T-cell (primary cell): Measurements from ENCODE around the gene C20orf204. TPM values are rescaled to one million over a fixed set of nuclear protein-coding genes. Genes with fewer than 3 reads are reported as not detected.
A peak's percentile ranks its signal among the peaks of the same experiment; 100 is the strongest.

Source experiments
- ATAC-seq, 4 experiments: fragments of 200-7000 bp in 3 of 4; fragments of 150-1000 bp in 1 of 4; cut with Tn5 transposase; replicated peaks in 1 of 4; 1 replicate in 3 of 4; 2 replicates in 1 of 4; pipeline ENCODE4 v1.10.0; 2021; ENCODE audit warnings: moderate library complexity in 3 of 4, mild to moderate bottlenecking in 2 of 4, moderate number of reproducible peaks in 1 of 4
- CTCF ChIA-PET, 2 donors: fragments of 300-600 bp; sonication (Branson Sonifier 250); formaldehyde crosslinking; loops; one replicate each; lab custom pipeline; 2022; ENCODE audit warnings: antibody characterized with exemption in 2 of 2; lab: Charles Lee
- POLR2A ChIA-PET, 2 donors: fragments of 300-600 bp; sonication (Branson Sonifier 250); formaldehyde crosslinking; loops; one replicate each; lab custom pipeline; 2022; ENCODE audit warnings: antibody characterized with exemption in 2 of 2; lab: Charles Lee
- DNase-seq, 35 experiments: peaks; one replicate each; pipeline versions ENCODE4 v3.0.0 to v3.0.0-alpha.2; 2013 to 2023
- H3K27ac ChIP-seq: one replicate; pipeline ENCODE4 v1.5.1; 2013; ENCODE audit warnings: low read length
- H3K27me3 ChIP-seq, 2 experiments: replicated peaks in 1 of 2; 1 replicate in 1 of 2; 2 replicates in 1 of 2; pipeline versions ENCODE4 v1.6.1 to v1.7.0; 2013; ENCODE audit warnings: low read length in 1 of 2, mixed read lengths in 1 of 2; ENCODE audit not compliant: control insufficient read depth in 2 of 2, insufficient read depth in 2 of 2; ENCODE audit errors: extremely low read depth in 1 of 2
- H3K36me3 ChIP-seq, 2 donors: 1 replicate in 1 of 2; 2 replicates in 1 of 2; pipeline versions ENCODE4 v1.6.1 to v1.7.0; 2013; ENCODE audit warnings: low read length in 1 of 2; ENCODE audit not compliant: control insufficient read depth in 2 of 2, insufficient read depth in 1 of 2; ENCODE audit errors: extremely low read depth in 1 of 2
- H3K4me1 ChIP-seq, 2 experiments: 1 replicate in 1 of 2; 2 replicates in 1 of 2; pipeline versions ENCODE4 v1.6.1 to v1.7.0; 2013; ENCODE audit warnings: low read length in 2 of 2, mixed read lengths in 1 of 2; ENCODE audit not compliant: insufficient read depth in 2 of 2, control insufficient read depth in 1 of 2; ENCODE audit errors: extremely low read depth in 1 of 2
- H3K4me3 ChIP-seq, 2 donors: 1 replicate in 1 of 2; 2 replicates in 1 of 2; pipeline versions ENCODE4 v1.5.1 to v1.7.0; 2013; ENCODE audit warnings: mild to moderate bottlenecking in 2 of 2, low read length in 1 of 2, moderate library complexity in 1 of 2; ENCODE audit not compliant: control insufficient read depth in 1 of 2; ENCODE audit errors: extremely low read depth in 1 of 2
- H3K9me3 ChIP-seq: 2 replicates; pipeline ENCODE4 v1.7.0; 2013
- H3K27ac Mint-ChIP-seq, 2 donors: one replicate each; pipeline ENCODE4 v1.8.0; 2020 to 2021; ENCODE audit warnings: mild to moderate bottlenecking in 2 of 2, mixed read lengths in 2 of 2
- H3K27me3 Mint-ChIP-seq, 2 donors: one replicate each; pipeline ENCODE4 v1.8.0; 2021 to 2022; ENCODE audit warnings: mixed read lengths in 2 of 2
- H3K36me3 Mint-ChIP-seq: one replicate; pipeline ENCODE4 v1.8.0; 2021; ENCODE audit warnings: mixed read lengths
- H3K4me1 Mint-ChIP-seq, 3 donors: one replicate each; pipeline ENCODE4 v1.8.0; 2020 to 2022; ENCODE audit warnings: mixed read lengths in 3 of 3, mild to moderate bottlenecking in 1 of 3
- H3K4me3 Mint-ChIP-seq, 3 donors: one replicate each; pipeline ENCODE4 v1.8.0; 2020 to 2022; ENCODE audit warnings: mild to moderate bottlenecking in 3 of 3, mixed read lengths in 3 of 3, moderate library complexity in 3 of 3
- H3K9me3 Mint-ChIP-seq, 3 donors: one replicate each; pipeline ENCODE4 v1.8.0; 2020 to 2022; ENCODE audit warnings: mixed read lengths in 3 of 3
- WGBS: methylation state at CpG from one replicate; pipeline ENCODE4 v1.1.5; 2013; ENCODE audit warnings: missing lambda C conversion rate; ENCODE audit not compliant: insufficient coverage; 5-methylcytosine and 5-hydroxymethylcytosine counted together
- total RNA-seq, 35 experiments: library from RNA in 6 of 35; stranded (reverse) in 6 of 35; fragments of 120-200 nt in 1 of 35; gene quantifications; one replicate each; pipeline versions ENCODE4 v1.2.1 to v1.2.4 and lab custom pipeline; 2013 to 2026

The C20orf204 gene, protein sequence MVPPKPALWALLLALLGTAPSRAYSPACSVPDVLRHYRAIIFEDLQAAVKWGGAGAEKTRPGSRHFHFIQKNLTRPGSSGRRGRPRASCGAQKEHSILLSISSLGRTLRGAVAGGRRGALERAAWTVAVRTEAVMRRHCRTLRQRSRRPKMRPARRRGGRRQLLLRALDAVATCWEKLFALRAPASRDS
- 10 to 100 TPM in 2 of 5 donors, 1 to 10 TPM in 3; 4.5 to 20.8 (median 9.5) TPM for total RNA-seq
- total RNA-seq (2013): 1.5 TPM
- total RNA-seq (lab: John Stamatoyannopoulos, UW): 3.2 to 20.0 (median 6.2) reads per million in 29 experiments

DNA sequence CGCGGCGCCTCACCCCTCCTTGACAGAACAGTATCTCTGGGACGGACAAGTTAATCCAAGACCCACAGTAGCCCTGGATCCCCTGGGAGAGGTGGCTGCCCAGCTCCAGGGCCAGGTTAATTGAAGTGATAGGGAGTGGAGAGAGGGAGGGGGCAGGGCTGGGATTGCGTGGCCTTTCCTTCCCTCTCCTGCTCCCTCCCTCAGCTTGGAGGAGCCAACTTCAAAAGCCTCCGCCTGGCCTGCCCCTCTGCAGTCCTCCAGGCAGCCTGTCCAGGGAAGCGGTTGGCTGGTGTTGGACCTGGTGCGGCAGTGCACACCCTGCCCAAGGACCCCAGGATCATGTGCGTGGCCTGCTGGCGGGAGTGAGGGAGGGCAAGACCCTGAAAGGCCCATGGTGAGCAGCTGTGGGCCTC, at the start of gene C20orf204:
Gene C20orf204 (plus strand): TSS at position 250 of the 413 bp plus-strand sequence. CDS start 142 bp downstream, at position 392.
- H3K4me1 Mint-ChIP-seq: peaks cover 51 to 65% (median 54%) of the 10 kb centered on the region in 3 donors
- H3K9me3 Mint-ChIP-seq: no peaks in the 10 kb centered on the region
- no peak for ATAC-seq
- H3K4me3 Mint-ChIP-seq: peak within 1 kb of the TSS; percentile 57 to 79 (median 76)
- ChIA-PET CTCF (no interaction called here), POLR2A (no interaction called here)
- no peak for DNase-seq
- WGBS: 98% methylated on average over 5 of the region's 10 CpGs
- Histone ChIP-seq H3K36me3 (peaks cover 19 to 22% of the 10 kb centered on the region in 2 donors), H3K27me3 (peaks cover 0 to 16% of the 10 kb centered on the region in 2 experiments), H3K27ac (peak within 1 kb of the TSS; percentile 74), H3K9me3 (no peaks in the 10 kb centered on the region), H3K4me1 (peaks cover 10 to 71% of the 10 kb centered on the region in 2 experiments), H3K4me3 (no peak within 1 kb of the TSS)
- H3K36me3 Mint-ChIP-seq: peaks cover 12% of the 10 kb centered on the region
- H3K27ac Mint-ChIP-seq: peak within 1 kb of the TSS; percentile 89 to 98
- H3K27me3 Mint-ChIP-seq: no peaks in the 10 kb centered on the region

DNA sequence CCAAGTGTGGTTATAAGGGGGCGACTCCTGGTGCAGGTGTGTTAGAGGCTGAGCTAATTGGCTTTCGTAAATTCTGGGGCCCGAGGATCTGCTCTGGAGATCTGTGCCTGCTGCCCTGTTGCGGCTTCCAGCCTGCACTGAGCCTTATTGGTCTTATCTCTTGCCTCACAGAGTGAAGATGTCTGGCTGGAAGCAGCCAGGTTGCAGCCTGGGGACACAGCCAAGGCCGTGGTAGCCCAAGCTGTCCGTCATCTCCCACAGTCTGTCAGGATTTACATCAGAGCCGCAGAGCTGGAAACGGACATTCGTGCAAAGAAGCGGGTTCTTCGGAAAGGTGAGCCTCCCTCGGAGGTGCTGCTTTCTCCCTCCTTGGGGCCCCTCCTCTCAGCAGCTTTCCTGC, 35.1 kb upstream of the C20orf204 start:
- WGBS: over 99% methylated on average over 9 of the region's 12 CpGs
- peaks cover 18 to 81% of the 10 kb centered on the region in 2 donors for H3K36me3 ChIP-seq

DNA sequence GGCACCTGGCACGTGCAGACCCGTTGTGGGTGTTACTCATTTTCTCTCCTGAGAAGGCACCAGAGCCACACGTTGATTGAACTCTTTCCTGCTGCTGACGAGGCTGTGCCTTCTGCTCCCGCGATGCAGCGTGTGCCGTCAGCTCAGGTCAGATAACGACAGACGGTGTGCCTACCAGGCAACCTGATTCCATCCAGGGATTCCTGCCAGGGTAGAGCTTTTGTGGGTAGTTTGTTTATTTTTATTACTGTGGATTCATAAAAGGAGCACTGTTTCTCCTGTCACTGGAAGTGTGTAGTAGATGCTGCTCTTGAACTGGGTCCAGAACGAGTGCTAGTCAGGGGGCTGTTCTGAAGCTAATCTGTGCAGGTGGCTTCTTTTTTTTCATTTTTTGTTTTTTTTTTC, 34.4 kb upstream of the C20orf204 start:
- H3K4me3 Mint-ChIP-seq: peak overlapping the region in 2 of 3 donors; percentile 22 to 50
- WGBS: 91% methylated on average over 9 of the region's 11 CpGs
- peaks cover 18 to 76% of the 10 kb centered on the region in 2 donors for H3K36me3 ChIP-seq
- peaks cover 54% of the 10 kb centered on the region for H3K36me3 Mint-ChIP-seq
- ChIA-PET CTCF (interaction anchor here in 1 of 2 donors (0.6 kb wide), 1 partner anchor 217 kb away, joined by 4 read pairs; no protein-coding TSS in a partner anchor), POLR2A (interaction anchor here in 1 of 2 donors (0.7 kb wide), 1 partner anchor 38 kb away, joined by 7 read pairs; no protein-coding TSS in a partner anchor)
- no peaks in the 10 kb centered on the region for H3K9me3 ChIP-seq
- no peaks in the 10 kb centered on the region for H3K9me3 Mint-ChIP-seq
- H3K27me3 Mint-ChIP-seq: no peaks in the 10 kb centered on the region
- DNase-seq (no peak), ATAC-seq (peak in 1 of 4 experiments; percentile 75)
- peak overlapping the region in 1 of 2 donors; percentile 84 for H3K27ac Mint-ChIP-seq
- no peak overlapping the region for H3K4me3 ChIP-seq
- H3K4me1 ChIP-seq: peaks cover 0 to 5% of the 10 kb centered on the region in 2 experiments
- H3K27me3 ChIP-seq: peaks cover 0 to 2% of the 10 kb centered on the region in 2 experiments
- no peak overlapping the region for H3K27ac ChIP-seq
- H3K4me1 Mint-ChIP-seq: peaks cover 11 to 35% (median 30%) of the 10 kb centered on the region in 3 donors

More for the DNA sequence above, 35.1 kb upstream of the C20orf204 start:
- peaks cover 11 to 32% (median 30%) of the 10 kb centered on the region in 3 donors for H3K4me1 Mint-ChIP-seq
- Histone ChIP-seq H3K27me3 (peaks cover 0 to 2% of the 10 kb centered on the region in 2 experiments), H3K4me3 (no peak overlapping the region), H3K9me3 (no peaks in the 10 kb centered on the region), H3K4me1 (peaks cover 0 to 5% of the 10 kb centered on the region in 2 experiments), H3K27ac (no peak overlapping the region)
- H3K36me3 Mint-ChIP-seq: peaks cover 50% of the 10 kb centered on the region
- no peaks in the 10 kb centered on the region for H3K9me3 Mint-ChIP-seq
- ChIA-PET POLR2A (interaction anchor here in 1 of 2 donors (0.7 kb wide), 1 partner anchor 1720 kb away, joined by 6 read pairs; no protein-coding TSS in a partner anchor), CTCF (no interaction called here)
- no peak overlapping the region for H3K27ac Mint-ChIP-seq
- ATAC-seq (no peak), DNase-seq (no peak)
- H3K27me3 Mint-ChIP-seq: no peaks in the 10 kb centered on the region
- no peak overlapping the region for H3K4me3 Mint-ChIP-seq

DNA sequence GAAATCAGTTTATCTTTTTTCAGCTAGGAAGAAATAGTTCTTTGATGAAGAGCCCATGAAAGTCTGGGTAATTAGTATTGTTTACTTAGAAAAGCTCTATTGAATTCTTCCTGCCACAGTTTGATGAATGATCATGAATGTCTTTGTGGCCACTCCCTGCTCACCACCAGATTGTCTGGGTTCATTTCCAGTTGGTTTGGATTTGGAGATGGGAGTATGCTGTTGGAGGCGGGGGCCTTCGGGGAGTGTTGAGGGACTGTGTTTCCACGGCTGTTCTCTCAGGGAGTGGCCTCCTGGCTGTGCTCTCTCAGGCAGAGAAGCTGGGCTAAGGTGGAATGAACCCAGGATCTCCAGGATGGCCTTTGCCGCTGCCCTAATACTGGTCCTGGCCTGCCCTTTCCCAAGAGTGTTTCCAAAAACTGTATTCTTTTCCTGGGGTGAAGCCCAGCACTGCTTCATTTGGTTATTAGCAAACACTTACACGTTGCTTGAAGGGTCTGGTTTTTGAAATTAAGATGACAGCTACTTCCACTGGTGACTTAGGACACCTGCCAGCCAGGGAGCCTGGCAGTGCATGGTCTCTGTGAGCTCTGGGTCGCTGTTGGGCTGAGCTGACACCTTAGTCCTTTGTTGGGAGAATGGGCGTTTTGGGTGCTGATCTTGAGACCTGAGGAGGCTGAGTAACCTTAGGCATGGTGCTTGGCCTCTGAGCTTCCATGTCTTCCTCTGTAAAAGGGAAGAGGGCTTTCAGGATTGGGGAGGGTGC, 31.8 kb upstream of the C20orf204 start:
- Histone ChIP-seq H3K4me3 (no peak overlapping the region), H3K4me1 (peaks cover 0 to 5% of the 10 kb centered on the region in 2 experiments), H3K27me3 (peaks cover 0 to 2% of the 10 kb centered on the region in 2 experiments), H3K36me3 (peaks cover 27 to 75% of the 10 kb centered on the region in 2 donors), H3K9me3 (no peaks in the 10 kb centered on the region), H3K27ac (no peak overlapping the region)
- peaks cover 0 to 5% (median 0%) of the 10 kb centered on the region in 3 donors for H3K9me3 Mint-ChIP-seq
- ATAC-seq: no peak
- WGBS: 100% methylated on average over 6 of the region's 7 CpGs
- H3K36me3 Mint-ChIP-seq: peaks cover 62% of the 10 kb centered on the region
- H3K27me3 Mint-ChIP-seq: no peaks in the 10 kb centered on the region
- POLR2A ChIA-PET: no interaction called here
- no peak for DNase-seq
- CTCF ChIA-PET: interaction anchor here in 1 of 2 donors (0.6 kb wide), 1 partner anchor 466 kb away, joined by 3 read pairs; no protein-coding TSS in a partner anchor
- H3K4me1 Mint-ChIP-seq: peaks cover 17 to 54% (median 45%) of the 10 kb centered on the region in 3 donors
- H3K27ac Mint-ChIP-seq: peak overlapping the region in 1 of 2 donors; percentile 76
- no peak overlapping the region for H3K4me3 Mint-ChIP-seq

DNA sequence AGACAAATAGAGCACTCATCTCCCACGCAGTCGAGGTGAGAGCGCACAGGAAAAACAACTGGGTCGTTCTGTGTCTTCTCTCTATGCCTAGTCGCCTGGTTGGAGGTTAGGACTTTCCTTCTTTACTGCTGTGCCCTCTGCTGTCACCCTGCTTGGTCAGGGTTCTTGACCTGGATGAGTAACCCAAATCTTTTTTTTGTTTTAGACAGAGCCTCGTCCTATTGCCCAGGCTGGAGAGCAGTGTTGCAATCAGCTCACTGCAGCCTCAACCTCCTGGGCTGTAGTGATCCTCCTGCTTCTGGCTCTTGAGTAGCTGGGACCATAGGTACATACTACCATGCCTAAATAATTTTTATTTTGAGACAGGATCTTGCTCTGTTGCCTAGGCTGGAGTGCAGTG, 30.6 kb upstream of the C20orf204 start:
- no peak overlapping the region for H3K4me3 ChIP-seq
- Mint-ChIP-seq H3K27me3 (no peaks in the 10 kb centered on the region), H3K4me1 (peaks cover 27 to 66% (median 57%) of the 10 kb centered on the region in 3 donors), H3K4me3 (peak overlapping the region in 1 of 3 donors; percentile 6), H3K27ac (peak overlapping the region; percentile 39 to 76), H3K36me3 (peaks cover 63% of the 10 kb centered on the region), H3K9me3 (peaks cover 0 to 5% (median 0%) of the 10 kb centered on the region in 3 donors)
- ATAC-seq (no peak), DNase-seq (no peak)
- ChIA-PET CTCF (interaction anchor here in 1 of 2 donors (0.6 kb wide), 1 partner anchor 824 kb away, joined by 3 read pairs; no protein-coding TSS in a partner anchor), POLR2A (no interaction called here)
- peaks cover 30 to 70% of the 10 kb centered on the region in 2 donors for H3K36me3 ChIP-seq
- H3K4me1 ChIP-seq: peaks cover 0 to 11% of the 10 kb centered on the region in 2 experiments
- H3K27ac ChIP-seq: no peak overlapping the region
- H3K9me3 ChIP-seq: no peaks in the 10 kb centered on the region
- peaks cover 0 to 2% of the 10 kb centered on the region in 2 experiments for H3K27me3 ChIP-seq
- WGBS: 82% methylated on average over 3 of the region's 6 CpGs

DNA sequence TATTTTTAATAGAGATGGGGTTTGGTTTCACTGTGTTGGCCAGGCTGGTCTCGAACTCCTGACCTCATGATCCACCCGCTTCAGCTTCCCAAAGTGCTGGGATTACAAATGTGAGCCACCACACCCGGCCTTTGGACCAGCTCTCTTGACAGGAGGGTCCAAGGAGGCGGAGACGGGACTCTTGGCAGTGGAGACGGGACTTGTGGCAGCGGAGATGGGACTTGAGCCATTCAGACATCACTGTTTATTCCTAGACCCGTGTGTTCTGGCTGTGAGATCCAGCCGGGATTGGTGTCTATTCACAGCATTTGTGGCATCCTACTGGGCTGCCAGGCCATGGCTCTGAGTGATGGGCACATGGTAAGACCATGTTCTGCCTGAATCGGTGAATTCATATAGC, 29.5 kb upstream of the C20orf204 start:
- DNase-seq (no peak), ATAC-seq (no peak)
- no peak overlapping the region for H3K4me3 ChIP-seq
- no peaks in the 10 kb centered on the region for H3K9me3 ChIP-seq
- peaks cover 28 to 70% of the 10 kb centered on the region in 2 donors for H3K36me3 ChIP-seq
- Mint-ChIP-seq H3K36me3 (peaks cover 64% of the 10 kb centered on the region), H3K4me1 (peaks cover 35 to 75% (median 60%) of the 10 kb centered on the region in 3 donors), H3K4me3 (no peak overlapping the region), H3K9me3 (peaks cover 0 to 5% (median 0%) of the 10 kb centered on the region in 3 donors), H3K27me3 (no peaks in the 10 kb centered on the region), H3K27ac (peak overlapping the region in 1 of 2 donors; percentile 43)
- ChIA-PET POLR2A (no interaction called here), CTCF (no interaction called here)
- H3K4me1 ChIP-seq: peaks cover 5 to 22% of the 10 kb centered on the region in 2 experiments
- 98% methylated on average over 10 of the region's 10 CpGs for WGBS
- H3K27ac ChIP-seq: no peak overlapping the region
- no peaks in the 10 kb centered on the region for H3K27me3 ChIP-seq
